HepG2 (cell line): ENCODE data around the gene RER1. TPM values are rescaled to one million over a fixed set of nuclear protein-coding genes. Genes with fewer than 3 reads are reported as not detected.
A peak's percentile ranks its signal among the peaks of the same experiment; 100 is the strongest.

Source experiments
- BCL6 ChIP-seq: IDR thresholded peaks from 2 replicates; pipeline ENCODE4 v1.6.1; 2016; ENCODE audit warnings: missing genetic modification reagents, missing compliant biosample characterization
- CC2D1A ChIP-seq: sonication (generic); formaldehyde crosslinking; IDR thresholded peaks from 2 replicates; pipeline ENCODE4 v1.8.1; 2023; ENCODE audit warnings: mild to moderate bottlenecking, missing genetic modification reagents
- FOXA1 ChIP-seq, 2 experiments: fragments of 450-650 bp in 1 of 2; sonication (generic) in 1 of 2; formaldehyde crosslinking in 1 of 2; IDR thresholded peaks; 2 replicates each; pipeline versions ENCODE4 v1.4.0 to v1.6.1; 2016 to 2020; ENCODE audit warnings: missing genetic modification reagents in 1 of 2
- HIC2 ChIP-seq: sonication (generic); formaldehyde crosslinking; IDR thresholded peaks from 2 replicates; pipeline ENCODE4 v1.9.0; 2022; ENCODE audit warnings: low read depth, missing genetic modification reagents
- HNRNPL ChIP-seq: fragments of 200-400 bp; formaldehyde crosslinking; IDR thresholded peaks from 2 replicates; pipeline ENCODE4 v1.6.1; 2017; ENCODE audit warnings: mild to moderate bottlenecking, low read depth, low read length
- KLF11 ChIP-seq: IDR thresholded peaks from 2 replicates; pipeline ENCODE4 v1.6.1; 2016; ENCODE audit warnings: missing compliant biosample characterization
- MAFK ChIP-seq, 2 experiments: IDR thresholded peaks in 1 of 2; conservative IDR thresholded peaks in 1 of 2; 2 replicates each; pipeline ENCODE4 v1.6.1; 2011; ENCODE audit warnings: improper control_type of control experiment in 2 of 2, low read length in 2 of 2
- MLLT10 ChIP-seq: sonication (generic); formaldehyde crosslinking; IDR thresholded peaks from 2 replicates; pipeline ENCODE4 v1.4.0; 2020; ENCODE audit warnings: missing genetic modification reagents
- MTA3 ChIP-seq: sonication (generic); formaldehyde crosslinking; IDR thresholded peaks from 2 replicates; pipeline ENCODE4 v1.4.0; 2020; ENCODE audit warnings: missing genetic modification reagents
- MYC ChIP-seq: sonication (generic); formaldehyde crosslinking; IDR thresholded peaks from 2 replicates; pipeline ENCODE4 v1.9.0; 2021; ENCODE audit warnings: missing genetic modification reagents, borderline replicate concordance
- PRPF4 ChIP-seq: fragments of 200-400 bp; formaldehyde crosslinking; IDR thresholded peaks from 2 replicates; pipeline ENCODE4 v1.6.1; 2016; ENCODE audit warnings: low read length, low read depth; ENCODE audit not compliant: poor library complexity, severe bottlenecking
- ZC3H13 ChIP-seq: sonication (generic); formaldehyde crosslinking; IDR thresholded peaks from 2 replicates; pipeline ENCODE4 v1.8.1; 2023; ENCODE audit warnings: mild to moderate bottlenecking, missing genetic modification reagents, moderate library complexity
- ZFP90 ChIP-seq: sonication (generic); formaldehyde crosslinking; IDR thresholded peaks from 2 replicates; pipeline ENCODE4 v1.8.0; 2022; ENCODE audit warnings: missing genetic modification reagents, mild to moderate bottlenecking, inconsistent platforms, borderline replicate concordance
- ZGPAT ChIP-seq: IDR thresholded peaks from 2 replicates; pipeline ENCODE4 v1.6.1; 2016; ENCODE audit warnings: mild to moderate bottlenecking
- ZNF263 ChIP-seq: sonication (generic); formaldehyde crosslinking; IDR thresholded peaks from 2 replicates; pipeline ENCODE4 v1.4.0; 2020; ENCODE audit warnings: missing genetic modification reagents
- ZNF672 ChIP-seq: sonication (generic); formaldehyde crosslinking; IDR thresholded peaks from 2 replicates; pipeline ENCODE4 v1.8.1; 2022; ENCODE audit warnings: missing genetic modification reagents
- ZNF788 ChIP-seq: sonication (generic); formaldehyde crosslinking; IDR thresholded peaks from 2 replicates; pipeline ENCODE4 v1.5.0; 2020; ENCODE audit warnings: mild to moderate bottlenecking, missing genetic modification reagents, borderline replicate concordance
- ZSCAN31 ChIP-seq: sonication (generic); formaldehyde crosslinking; IDR thresholded peaks from 2 replicates; pipeline ENCODE4 v1.5.0; 2020; ENCODE audit warnings: low read depth, mild to moderate bottlenecking, missing genetic modification reagents
- polyA plus RNA-seq, 8 experiments: library from polyadenylated mRNA; depleted of rRNA in 3 of 8; stranded (reverse) in 7 of 8; unstranded in 1 of 8; fragments of >200 nt; fragmentation: Illumina TruSeq in 4 of 8; extraction: Trizol in 4 of 8; gene quantifications; 2 replicates each; pipeline versions ENCODE4 v1.2.1 to v1.2.3, GENCODE V29; 2011 to 2016; ENCODE audit warnings: low read depth in 4 of 8, missing spikeins in 1 of 8, mixed read lengths in 1 of 8; ENCODE audit not compliant: insufficient read depth in 1 of 8
- total RNA-seq, 5 experiments: library from RNA; depleted of rRNA; stranded (reverse); fragments of >200 nt; fragmentation: Illumina TruSeq; extraction: Trizol; gene quantifications; 2 replicates each; pipeline ENCODE4 v1.2.3, GENCODE V29; 2016; ENCODE audit warnings: low read depth in 1 of 5
- TF ChIP-seq, protein P1 (sequence below), 2 experiments: sonication (generic) in 1 of 2; formaldehyde crosslinking in 1 of 2; IDR thresholded peaks; 2 replicates each; pipeline versions ENCODE4 v1.4.0 to v1.6.1; 2018 to 2020; ENCODE audit warnings: missing genetic modification reagents in 2 of 2, borderline replicate concordance in 1 of 2, low read depth in 1 of 2, mild to moderate bottlenecking in 1 of 2, missing biosample characterization in 1 of 2
- TF ChIP-seq, protein P2 (sequence below): sonication (generic); formaldehyde crosslinking; conservative IDR thresholded peaks from 2 replicates; pipeline ENCODE4 v1.4.0; 2020; ENCODE audit warnings: missing genetic modification reagents

RER1 gene
- total and polyA plus RNA-seq, 2 of the 13 experiments (the other 11 are each of a cell fraction or from before 2014, with no cell fraction given) = 128 to 164 TPM

DNA sequence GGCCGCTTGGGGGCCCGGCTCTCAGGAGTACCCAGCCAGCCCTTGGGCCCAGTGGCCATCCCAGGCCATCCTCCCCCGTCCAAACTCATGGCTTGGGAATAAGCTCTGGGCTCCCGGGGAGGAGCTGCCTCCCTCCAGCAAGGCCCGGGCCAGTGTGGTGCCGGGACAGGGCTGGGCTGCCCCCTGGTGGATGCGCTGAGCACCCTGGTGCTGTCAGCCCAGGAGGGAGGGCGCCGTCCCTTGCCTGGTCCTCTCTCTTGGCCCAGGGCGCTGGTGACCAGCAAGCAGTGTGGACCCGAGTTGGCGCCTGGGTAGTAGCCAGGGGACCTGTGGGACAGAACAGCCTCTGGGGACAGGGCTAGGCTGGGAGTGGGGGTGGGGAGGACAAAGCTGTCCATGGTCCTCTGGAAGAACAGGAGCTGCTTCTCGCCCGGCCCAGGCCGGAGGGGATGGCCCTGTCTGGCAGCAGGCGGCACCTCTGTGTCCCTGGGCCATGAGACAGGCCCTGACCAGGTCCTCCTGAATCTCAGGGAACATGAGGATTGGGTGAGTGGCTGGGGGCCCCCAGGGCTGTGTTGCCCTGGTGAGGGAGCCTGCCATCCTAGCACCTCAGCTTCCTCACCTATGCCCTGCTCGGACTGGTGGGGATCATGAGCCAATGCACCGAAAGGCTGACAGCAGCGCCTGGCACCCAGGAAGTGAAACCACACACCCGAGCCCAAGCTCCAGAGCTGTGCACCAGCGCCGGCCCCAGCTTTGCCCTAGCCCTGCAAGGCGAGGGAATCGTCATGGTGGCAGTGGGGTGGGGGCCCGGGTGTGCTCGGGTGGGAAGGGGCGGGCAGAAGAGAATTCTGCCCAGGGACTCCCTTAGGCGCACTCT is 9.7 kb upstream of the RER1 start (continued):
- TF ChIP-seq ZFP90 (CRISPR knock-in tag) (no peak), ZC3H13 (CRISPR knock-in tag) (0 out of 2 replicates have a peak, but pooled peaks have one; percentile 24), HNRNPL (peak; percentile 58; the same call in 1 of the 2 replicates), ZNF263 (CRISPR knock-in tag) (peak; percentile 70), MTA3 (CRISPR knock-in tag) (no peak), MYC (CRISPR knock-in tag) (peak; percentile 48; the same call in 1 of the 2 replicates), BCL6 (CRISPR knock-in tag) (0 out of 2 replicates have a peak, but pooled peaks have one; percentile 22), ZNF788 (CRISPR knock-in tag) (0 out of 2 replicates have a peak, but pooled peaks have one; percentile 18), KLF11 (CRISPR knock-in tag) (no peak), MLLT10 (no peak), ZNF672 (CRISPR knock-in tag) (no peak), MAFK (conservative IDR thresholded peaks at IDR 0.05 in 1 of 2, IDR thresholded peaks at IDR 0.05 in 1 of 2; ENCODE audit: low read length in 2 of 2) (no peak), ZSCAN31 (no peak), PRPF4 (no peak), HIC2 (no peak; the same call in 1 of the 2 replicates), ZGPAT (CRISPR knock-in tag) (0 out of 2 replicates have a peak, but pooled peaks have one; percentile 23), FOXA1 (IDR thresholded peaks at IDR 0.05) (no peak), FOXA1 (CRISPR knock-in tag; IDR thresholded peaks at IDR 0.05) (peak; percentile 17; the same call in 1 of the 2 replicates), CC2D1A (CRISPR knock-in tag) (no peak)
- TF ChIP-seq, protein P1, sequence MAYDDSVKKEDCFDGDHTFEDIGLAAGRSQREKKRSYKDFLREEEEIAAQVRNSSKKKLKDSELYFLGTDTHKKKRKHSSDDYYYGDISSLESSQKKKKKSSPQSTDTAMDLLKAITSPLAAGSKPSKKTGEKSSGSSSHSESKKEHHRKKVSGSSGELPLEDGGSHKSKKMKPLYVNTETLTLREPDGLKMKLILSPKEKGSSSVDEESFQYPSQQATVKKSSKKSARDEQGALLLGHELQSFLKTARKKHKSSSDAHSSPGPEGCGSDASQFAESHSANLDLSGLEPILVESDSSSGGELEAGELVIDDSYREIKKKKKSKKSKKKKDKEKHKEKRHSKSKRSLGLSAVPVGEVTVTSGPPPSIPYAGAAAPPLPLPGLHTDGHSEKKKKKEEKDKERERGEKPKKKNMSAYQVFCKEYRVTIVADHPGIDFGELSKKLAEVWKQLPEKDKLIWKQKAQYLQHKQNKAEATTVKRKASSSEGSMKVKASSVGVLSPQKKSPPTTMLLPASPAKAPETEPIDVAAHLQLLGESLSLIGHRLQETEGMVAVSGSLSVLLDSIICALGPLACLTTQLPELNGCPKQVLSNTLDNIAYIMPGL (CRISPR knock-in tag; IDR thresholded peaks at IDR 0.05; ENCODE audit: borderline replicate concordance in 1 of 2, low read depth in 1 of 2) = peak; percentile 52 to 76; a peak in 2 of 4 replicates
- TF ChIP-seq, protein P2, sequence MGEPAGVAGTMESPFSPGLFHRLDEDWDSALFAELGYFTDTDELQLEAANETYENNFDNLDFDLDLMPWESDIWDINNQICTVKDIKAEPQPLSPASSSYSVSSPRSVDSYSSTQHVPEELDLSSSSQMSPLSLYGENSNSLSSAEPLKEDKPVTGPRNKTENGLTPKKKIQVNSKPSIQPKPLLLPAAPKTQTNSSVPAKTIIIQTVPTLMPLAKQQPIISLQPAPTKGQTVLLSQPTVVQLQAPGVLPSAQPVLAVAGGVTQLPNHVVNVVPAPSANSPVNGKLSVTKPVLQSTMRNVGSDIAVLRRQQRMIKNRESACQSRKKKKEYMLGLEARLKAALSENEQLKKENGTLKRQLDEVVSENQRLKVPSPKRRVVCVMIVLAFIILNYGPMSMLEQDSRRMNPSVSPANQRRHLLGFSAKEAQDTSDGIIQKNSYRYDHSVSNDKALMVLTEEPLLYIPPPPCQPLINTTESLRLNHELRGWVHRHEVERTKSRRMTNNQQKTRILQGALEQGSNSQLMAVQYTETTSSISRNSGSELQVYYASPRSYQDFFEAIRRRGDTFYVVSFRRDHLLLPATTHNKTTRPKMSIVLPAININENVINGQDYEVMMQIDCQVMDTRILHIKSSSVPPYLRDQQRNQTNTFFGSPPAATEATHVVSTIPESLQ = no peak
